ENCODE results near the gene CHI3L1.
"Not testable (repeated sequence)": the region's sequence is repeated elsewhere in the genome, so short reads cannot be mapped to it uniquely, and the experiment has no call there.

CHI3L1 gene

DNA sequence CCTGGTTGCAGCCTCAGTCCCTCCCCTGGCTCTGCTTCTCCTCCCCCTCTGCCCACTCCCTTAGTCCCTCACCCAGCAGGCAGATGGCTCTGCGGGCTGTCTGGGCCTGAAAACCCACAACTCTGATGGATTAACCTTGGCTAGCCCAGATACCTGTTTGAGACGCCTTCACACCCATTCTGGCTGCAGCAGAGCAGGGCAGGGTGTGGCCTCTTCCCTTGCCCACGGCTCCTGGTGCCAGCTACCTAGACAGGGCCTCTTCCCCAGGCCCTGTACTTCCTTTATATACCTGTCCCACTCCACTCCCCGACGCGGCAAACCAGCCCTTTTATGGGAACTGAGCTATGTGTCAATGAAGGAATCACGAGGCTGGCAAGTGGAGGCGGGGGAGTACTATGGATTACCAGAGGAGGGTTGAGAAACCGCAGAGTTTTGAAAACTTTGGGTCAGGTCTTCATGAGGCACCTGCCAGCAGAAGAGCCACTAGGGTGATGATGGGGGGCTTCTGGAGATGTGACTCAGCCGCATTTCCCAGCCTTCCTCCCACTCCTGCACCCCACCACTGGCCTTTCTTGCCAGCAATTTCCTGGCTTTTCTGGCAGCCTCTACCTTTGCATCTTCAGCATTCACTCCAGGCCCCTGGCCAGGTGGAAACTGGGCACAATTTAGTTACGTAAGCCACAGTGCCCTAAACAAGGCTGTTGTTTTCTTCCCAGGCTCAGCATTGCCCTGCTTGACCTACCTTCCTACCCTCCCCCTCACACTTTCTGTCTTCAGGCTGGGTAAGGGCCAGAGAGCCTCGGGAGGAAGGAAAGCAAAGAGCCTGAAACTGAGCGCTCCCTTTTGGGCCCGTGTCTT, at the start of gene CHI3L1:
TSS of gene CHI3L1 (minus strand) at position 259 of the 858 bp plus-strand sequence. CDS start at position 178, 81 bp downstream.
- no peak for DNase-seq (ENCODE audit: low read depth)

DNA sequence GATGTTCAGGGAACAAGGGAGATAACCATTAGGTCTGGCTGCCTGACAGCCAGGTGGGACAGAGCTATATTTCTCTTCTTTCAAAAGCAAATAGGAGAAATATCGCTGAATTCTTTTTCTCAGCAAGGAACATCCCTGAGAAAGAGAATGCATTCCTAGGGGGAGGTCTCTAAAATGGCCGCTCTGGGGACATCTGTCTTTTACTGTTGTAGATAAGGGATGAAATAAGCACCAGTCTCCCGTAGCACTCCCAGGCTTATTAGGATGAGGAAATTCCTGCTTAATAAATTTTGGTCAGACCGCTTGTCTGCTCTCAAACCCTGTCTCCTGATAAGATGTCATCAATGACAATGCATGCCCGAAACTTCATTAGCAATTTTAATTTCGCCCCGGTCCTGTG, 48.4 kb upstream of the CHI3L1 start:
- DNase-seq (ENCODE audit: low read depth), result not testable (repeated sequence)

DNA sequence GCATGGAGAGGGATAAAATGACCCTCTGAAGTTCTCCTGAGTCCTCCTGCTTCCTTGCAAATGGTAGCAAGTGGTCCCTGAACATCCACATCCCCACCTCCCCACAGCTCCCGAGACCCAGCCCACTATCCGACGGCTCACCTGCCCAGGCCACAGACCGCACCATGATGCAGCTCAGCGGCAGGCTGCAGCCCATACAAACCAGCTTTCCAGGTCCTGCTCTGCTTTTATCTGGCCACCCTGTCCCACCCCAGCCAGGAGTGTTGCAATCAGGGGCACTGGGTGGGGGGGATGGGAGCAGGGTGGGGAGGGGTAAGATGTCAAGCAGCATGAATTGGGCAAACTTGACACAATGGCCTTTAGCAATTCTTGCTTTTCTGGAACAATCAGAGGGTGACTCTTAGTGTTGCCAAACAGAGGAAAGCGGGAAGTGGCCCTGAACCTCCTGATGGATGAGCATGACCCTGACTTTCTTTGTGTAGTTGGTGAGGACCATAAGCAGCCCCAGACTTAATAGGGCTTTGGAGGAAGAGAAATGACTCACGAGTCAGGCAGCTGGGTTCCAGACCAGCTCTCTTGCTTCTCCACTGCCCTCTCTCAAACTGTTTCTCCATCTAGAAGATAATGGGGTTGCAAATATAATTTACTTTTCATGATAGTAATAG, 43.1 kb upstream of the CHI3L1 start, which contains the start of gene CHIT1:
TSS of gene CHIT1 (minus strand) at position 203 of the 665 bp plus-strand sequence. CDS start at position 166, 37 bp downstream.
- no peak for DNase-seq (ENCODE audit: low read depth)

DNA sequence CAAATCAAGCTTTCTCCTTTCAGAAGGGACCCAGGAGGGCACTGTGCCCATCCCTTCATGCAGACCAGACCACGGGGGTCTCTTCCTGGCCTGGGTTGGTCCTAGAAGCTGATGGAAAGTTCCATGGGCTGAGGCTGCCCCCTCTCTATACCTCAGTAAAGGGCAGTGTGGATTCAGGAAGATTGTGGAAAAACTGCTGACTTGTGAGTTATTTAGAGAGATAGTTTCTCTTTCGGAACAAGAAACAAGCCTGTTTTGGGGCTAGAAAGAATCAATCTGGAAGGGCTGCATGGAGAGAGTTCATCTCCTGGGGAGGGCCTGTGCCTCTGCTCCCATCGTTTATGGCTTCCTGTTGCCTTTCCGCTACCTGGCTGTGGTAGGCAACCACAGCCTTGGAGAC, 42.2 kb upstream of the CHI3L1 start:
- DNase-seq (ENCODE audit: low read depth), result no peak

DNA sequence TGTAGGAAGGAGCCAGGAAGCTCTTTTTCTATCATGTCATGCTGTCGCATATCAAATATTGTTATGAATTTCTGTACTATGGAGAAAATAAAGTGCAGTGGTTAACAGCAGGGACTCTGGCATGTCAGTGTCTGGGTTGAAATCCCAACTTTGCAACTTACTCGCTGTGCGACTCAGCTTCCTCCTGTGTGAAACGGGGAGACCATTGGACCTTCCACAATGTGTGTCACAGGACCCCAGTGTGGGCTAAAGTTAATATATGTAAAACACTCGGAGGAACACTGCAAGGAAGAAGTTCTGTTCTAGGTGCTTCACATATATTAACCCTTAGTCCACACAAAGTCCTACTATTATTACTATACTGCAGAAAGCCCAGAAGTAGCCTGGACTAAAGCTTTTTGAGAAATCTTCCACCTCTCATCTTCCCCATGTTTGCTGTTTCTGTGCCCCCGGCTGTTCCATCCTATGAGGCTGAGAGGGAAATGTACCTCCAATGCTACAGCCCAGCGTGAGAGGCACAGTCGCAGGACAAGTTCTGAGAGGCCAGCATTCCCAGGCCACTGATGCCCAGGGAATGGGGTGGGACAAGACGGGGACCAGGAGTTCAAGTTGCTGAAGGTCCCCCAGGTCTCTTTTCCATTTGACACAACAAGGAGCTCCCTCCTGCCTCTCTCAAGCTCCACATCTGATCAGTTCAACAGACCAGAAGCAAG, 41.0 kb upstream of the CHI3L1 start:
- DNase-seq (ENCODE audit: low read depth), result no peak

DNA sequence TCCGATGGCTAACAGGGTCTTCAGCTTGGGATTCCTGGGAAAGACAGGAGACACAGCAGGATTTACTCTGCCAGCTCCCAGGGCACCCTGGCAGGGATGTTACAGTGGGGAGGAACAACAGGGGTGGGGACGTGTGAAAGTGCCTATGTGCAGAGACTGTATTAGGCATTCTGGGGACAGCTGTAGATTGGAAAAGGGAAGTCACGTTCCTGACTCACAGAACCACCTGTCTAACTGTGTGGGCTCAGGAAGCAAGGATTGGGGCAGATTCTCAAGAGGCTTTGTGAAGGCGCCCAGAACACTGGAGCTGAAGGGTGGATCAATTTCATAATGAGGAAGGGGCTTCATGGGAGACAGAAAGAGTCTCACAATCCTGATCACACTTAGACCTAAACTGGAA, 38.6 kb upstream of the CHI3L1 start:
- DNase-seq (ENCODE audit: low read depth), result no peak

DNA sequence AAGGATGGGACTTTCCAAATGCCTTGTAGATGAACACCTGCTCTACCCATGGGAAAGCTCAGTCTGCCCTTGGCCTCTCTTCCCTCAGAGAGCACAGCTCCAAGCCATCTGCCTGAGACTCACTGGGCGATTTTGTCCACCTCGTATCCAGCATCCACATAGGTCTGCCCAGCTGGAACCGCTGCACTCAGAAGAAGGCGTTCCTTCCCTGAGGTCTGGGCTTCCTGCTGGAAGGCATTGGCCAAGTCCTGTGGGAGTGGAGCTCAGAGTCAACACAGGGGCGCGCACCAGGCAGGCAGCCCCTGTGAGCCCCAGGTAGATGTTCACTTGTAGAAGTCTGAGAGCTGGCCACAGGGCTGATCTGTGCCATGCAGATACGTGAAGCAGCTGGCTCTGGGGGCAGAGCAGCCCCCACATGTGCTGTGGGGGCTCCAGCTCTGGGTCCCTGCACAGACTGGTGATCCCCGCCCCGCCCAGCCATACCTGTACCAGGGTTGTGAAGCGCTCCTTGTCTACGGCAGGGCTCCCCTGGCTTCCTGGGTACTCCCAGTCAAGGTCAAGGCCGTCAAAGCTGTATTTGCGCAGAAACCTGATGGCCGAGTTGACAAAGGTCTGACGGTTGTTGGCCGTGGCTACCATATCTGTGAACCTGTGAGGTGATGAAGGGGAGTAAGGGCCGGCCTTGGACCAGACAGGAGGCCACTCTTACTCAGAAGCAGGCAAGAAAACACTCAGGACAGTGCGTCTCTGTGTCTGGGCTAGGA, 36.7 kb upstream of the CHI3L1 start:
- DNase-seq (ENCODE audit: low read depth), result no peak

DNA sequence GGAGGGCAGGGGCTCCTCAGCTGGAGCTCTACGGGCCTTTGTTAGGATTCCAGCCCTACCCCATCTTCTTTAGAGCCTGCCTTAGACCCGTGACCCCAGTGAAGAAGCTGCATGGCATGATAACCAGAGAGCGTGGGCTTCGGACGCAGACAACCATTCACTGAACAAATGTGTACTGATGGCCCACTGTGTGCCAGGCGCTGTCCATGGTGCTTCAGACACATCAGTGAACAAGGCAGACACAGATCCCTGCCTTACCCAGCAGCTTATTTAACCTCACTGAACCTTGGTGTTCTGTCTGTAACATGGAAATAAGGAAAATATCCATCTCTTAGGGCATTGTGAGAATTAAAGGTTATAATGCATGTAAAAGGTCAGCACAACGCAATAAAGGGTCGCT, 33.4 kb upstream of the CHI3L1 start:
- no peak for DNase-seq (ENCODE audit: low read depth)

DNA sequence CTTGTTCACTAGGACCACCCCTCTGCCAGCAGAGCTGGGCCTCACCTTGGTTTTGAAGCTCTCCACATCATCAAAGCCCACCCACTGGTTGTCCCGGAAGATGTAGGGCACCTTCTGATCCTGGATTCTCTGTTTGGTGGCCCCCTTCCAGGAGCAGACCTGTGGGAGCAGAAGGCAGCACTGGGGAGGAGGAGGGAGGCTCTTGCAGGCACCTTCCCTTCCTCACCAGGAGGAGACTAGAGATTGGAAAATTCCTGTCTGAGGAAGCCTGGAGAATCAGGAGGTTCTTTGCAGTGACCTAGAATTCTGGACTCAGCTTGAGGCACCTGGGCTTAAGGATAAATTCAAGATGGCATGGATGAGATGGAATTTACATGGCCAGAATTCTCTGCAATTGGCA, 32.7 kb upstream of the CHI3L1 start:
- no peak for DNase-seq (ENCODE audit: low read depth)

DNA sequence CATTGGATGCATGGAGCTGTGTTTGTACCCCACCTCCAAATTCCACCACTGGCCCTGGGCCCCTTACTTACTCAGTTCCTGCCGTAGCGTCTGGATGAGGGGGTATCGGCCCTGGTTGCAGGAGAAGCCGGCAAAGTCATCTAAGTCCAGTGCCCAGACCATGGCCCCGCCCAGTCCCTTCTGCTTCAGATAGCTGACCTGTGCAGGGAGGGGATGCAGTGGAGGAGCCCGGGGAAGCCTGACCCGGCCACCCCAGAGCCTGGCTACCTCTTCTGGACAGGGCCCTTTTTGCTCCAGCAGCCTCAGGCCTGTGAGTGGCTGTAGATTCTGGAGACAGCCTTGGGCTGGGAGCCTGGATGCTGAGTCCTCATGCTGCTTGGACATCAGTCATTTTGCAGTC, 31.2 kb upstream of the CHI3L1 start:
- DNase-seq (ENCODE audit: low read depth), result no peak

DNA sequence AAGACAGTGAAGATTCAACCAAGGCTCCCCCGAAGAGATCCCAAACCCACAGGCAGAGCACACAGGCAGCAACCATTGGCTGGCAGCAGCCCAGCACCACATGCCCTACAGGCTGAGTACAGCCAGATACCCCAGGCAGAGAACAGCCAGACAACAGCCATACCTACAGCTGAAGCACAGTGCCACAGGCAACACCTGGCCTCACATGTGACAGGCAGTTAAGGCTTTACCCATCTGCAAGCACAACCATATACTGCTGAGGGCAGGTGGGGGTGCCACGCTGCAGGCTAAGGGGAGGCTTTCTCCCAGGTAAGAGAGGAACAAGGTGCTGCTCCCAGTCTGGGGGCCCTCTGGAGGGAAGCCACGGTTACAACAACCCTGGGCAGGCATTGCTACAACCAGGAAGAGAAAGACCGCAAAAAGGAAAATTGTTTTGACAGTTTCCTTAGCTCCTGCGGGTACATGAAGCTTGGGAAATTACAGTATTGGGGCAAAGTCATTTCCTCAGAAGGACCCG, 30.7 kb upstream of the CHI3L1 start:
- no peak for DNase-seq (ENCODE audit: low read depth)

DNA sequence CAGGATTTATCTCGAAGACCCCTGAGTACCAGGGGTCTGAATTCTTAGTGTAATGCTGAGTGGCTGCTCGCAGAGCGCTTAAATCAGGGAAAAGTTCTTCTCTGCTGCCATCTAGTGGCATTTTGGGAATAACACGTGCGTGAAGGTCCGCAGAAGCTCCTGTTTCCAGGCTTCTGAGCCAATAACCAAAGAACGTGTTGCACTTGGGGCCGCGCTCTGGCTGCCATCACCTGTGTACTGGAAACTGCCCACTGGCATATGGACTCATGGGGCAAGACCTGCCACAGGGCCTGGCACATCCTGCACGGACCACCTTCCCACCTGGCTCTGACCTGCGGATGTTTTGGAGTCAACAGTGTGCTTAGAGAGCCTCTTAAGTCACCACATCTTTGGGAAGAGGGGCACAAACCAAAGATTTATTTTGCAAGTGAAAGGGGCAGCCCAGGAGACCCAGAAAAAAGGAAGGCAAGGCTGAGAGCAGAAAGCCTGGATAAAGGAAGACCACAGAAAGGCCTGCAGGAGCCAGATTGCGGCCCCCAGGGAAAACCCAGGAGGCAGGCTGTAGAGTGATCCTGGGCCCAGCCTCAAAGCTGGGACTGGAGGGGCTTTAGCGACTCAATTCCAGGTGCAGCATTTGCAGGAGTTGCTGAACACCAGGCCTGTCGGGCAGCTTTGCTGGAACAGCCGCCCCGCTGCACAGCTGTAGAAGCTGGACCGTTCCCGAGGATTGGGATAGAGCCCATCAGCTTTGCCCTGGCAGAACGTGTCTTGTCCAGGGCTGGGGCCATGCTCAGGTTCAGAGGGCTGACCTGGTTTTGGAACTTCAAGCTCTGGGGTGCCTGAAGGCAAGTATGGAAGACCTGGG, 30.0 kb upstream of the CHI3L1 start:
- no peak for DNase-seq (ENCODE audit: low read depth)

DNA sequence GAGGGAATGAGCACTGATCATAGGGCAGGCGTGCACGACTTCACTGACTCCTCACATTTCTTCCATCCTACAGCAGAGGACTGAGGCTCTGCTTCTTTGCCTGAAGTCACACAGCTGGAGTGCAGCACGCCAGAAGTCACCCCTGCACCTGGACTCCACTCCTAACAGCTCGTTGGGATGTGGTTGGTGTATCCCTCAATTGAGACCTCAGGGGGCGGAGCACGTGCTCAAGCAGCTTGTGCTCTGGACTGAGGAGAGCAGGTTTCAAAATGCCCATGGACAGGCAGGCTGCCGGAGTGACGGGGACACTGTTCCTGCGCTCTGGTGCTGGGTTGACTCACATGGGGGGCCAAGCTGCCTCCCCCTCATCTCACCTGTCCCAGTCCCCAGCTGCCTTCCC, 29.1 kb upstream of the CHI3L1 start:
- no peak for DNase-seq (ENCODE audit: low read depth)

DNA sequence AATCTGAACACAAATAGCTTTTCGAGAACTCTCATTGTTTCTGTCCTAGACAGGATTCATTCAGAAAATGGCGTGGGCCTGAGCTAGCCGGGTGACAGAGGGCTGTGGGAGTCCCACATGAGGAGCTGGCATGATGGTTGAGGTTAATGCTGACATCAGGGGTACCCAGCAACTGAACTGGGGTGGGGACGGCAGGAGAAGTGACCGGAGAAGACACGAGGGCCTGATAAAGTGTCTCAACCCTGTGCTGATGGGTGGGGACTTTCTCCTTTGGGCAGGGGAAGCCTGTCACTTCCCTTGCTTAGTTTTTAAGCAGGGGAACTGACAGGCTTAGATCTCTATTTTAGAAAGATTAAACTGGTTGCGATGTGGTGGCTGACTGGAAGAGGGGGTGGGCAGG, 28.4 kb upstream of the CHI3L1 start:
- no peak for DNase-seq (ENCODE audit: low read depth)

DNA sequence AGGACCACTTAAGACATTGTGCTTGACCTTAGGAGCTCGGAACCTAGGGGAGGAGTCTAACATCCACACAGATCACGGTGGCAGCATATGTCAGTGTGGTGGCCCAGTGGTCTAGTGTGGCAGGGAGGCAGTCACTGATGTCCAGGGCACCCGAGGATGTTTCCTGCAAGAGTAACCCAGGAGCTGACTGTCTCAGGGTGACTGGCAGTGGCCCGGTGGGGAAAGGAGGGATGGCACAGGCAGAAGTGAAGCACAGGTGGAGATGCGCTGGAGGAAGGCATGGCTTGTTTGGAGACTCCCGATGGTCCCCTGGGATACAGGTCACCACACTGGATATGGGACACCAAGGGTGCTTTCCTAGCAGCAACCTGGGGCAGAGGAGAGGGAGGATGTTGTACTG, 26.6 kb upstream of the CHI3L1 start:
- DNase-seq (ENCODE audit: low read depth), result no peak

DNA sequence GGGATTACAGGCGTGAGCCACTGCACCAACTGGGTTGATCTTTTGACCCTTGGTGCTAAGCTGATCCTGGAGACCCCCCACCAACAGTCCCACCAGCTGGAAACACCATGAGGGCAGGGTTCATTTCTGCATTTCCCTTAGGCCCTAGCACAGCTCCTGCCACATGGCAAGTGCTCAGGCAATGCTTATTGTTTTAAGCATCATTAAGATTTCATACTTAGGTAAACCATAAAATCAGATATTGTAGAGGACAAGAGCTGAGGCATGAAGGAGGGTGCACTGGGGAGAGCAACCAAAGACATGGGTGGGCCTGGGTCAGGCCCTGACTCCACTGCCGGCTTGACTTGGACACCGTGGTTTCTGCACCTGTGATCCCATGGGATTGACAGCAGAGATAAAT, 25.3 kb upstream of the CHI3L1 start:
- no peak for DNase-seq (ENCODE audit: low read depth)

DNA sequence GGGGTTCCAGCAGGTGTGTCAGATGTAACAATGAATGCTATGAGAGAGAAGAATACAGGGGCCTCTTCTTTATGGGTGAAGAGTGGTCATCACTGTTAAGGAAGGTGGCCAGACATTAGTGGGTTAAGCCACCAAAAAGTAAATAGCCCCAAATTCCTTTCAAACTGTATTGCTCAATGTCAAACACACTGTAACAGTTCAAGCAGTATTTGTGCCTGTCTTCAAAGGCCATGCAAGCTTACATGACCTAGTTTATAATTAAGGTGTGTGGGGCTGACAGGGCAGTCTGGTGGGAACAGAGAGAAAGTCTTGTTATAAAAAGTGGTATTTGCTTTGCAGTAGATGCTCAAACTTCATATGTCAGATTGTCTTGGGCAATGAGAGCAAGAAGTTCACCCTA, 24.5 kb upstream of the CHI3L1 start:
- DNase-seq (ENCODE audit: low read depth), result no peak

DNA sequence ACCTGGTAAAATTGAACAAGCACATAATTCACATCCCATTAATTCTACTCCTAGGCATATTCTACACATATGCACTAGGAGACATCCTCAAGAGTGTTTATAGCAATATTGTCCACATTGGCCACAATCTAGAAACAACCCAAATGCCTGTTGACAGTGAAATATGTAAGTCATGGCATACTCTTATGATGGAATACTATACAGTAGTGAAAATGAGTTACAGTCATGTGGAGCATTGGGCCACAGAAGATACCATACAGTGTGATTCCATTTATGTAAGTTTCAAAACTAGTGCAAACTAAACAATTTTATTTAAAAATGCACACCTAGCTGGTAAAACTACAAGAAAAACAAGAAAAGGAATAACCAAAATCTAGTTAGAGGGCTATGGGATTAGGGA, 23.8 kb upstream of the CHI3L1 start:
- DNase-seq (ENCODE audit: low read depth), result no peak

DNA sequence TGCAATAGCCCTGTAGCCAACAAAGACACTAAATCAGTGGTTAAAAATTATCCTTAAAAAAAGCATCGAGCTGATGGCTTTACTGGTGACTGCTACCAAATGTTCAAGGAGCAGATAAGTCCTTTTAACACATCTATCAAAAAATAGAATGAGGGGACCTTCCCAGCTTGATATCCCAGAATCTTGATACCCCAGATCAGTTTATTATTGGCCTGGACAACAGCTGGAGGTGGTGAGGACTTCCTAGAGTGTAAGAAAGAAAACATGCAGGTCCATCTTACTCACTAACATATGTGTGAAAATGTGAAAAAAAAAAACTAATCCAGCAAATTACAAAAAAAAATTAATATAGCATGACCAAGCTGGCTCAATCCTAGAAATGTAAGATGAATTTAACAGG, 21.7 kb upstream of the CHI3L1 start:
- no peak for DNase-seq (ENCODE audit: low read depth)

DNA sequence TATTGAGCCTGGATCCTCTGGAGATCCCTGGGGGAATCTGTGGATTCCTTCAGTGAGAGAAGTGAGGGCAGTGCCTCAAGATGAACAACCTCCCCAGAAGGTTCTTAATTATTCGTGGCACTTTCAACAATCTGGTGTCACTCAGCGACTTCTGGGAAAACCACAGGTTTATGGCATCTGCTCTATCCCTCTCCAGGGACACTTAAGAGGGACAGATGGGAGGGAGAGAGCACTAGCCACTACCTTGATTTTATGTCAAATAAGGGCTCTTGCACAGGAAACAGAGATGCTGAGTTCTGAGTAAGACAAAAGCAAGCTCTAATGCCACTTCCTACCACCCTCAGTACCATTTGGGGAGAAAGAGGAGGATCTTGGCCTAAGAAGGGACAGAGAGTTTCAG, 21.2 kb upstream of the CHI3L1 start:
- no peak for DNase-seq (ENCODE audit: low read depth)

DNA sequence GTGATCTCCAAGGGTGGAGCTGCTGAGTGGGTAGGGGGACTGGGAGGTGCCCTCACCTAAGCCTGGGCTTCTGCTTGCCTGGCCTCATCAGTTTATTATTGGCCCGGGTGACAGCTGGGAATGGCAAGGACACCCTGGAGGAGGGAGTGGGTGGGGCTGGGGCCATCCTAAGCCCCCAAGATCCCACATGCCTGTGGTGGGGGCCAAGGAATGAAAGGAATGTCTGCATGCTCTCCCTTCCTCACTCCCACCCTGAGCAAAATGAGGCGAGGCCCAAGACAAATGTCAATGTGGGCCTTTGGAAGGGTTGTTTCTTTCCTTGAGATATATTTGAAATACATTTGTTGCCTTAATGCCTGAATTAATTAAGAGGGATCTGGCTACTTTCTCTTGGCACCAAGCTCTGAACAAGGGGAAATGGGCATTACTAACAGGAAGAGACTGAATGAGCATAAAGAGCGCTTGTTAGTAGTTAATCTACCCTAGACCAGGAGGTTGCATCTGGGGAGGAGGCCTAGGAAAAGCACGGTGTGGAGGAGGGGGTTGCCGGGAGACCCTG, 19.7 kb upstream of the CHI3L1 start:
- DNase-seq (ENCODE audit: low read depth), result no peak

Data from HS-27A (cell line).